Measurements from ENCODE around the gene AMMECR1.

- TF ChIP-seq ZNF384 (IDR thresholded peaks at IDR 0.05), result no peak
- no peak for TF ChIP-seq FOXA1 (IDR thresholded peaks at IDR 0.05)
- no peak for TF ChIP-seq SUZ12 (IDR thresholded peaks at IDR 0.05)
These were observed 149.9 kb downstream of the AMMECR1 start for GRCh38 chrX:110167952-110168451.
